GM21360 (cell line): ENCODE data around the gene KDELR3.
"Not testable (repeated sequence)": the region's sequence is repeated elsewhere in the genome, so short reads cannot be mapped to it uniquely, and the experiment has no call there.

Experiments
- ATAC-seq: cut with Tn5 transposase; IDR thresholded peaks from one replicate; pipeline ENCODE4 v1.9.1; 2021; ENCODE audit warnings: mild to moderate bottlenecking, moderate library complexity; ENCODE audit not compliant: unreplicated experiment

KDELR3 gene

DNA sequence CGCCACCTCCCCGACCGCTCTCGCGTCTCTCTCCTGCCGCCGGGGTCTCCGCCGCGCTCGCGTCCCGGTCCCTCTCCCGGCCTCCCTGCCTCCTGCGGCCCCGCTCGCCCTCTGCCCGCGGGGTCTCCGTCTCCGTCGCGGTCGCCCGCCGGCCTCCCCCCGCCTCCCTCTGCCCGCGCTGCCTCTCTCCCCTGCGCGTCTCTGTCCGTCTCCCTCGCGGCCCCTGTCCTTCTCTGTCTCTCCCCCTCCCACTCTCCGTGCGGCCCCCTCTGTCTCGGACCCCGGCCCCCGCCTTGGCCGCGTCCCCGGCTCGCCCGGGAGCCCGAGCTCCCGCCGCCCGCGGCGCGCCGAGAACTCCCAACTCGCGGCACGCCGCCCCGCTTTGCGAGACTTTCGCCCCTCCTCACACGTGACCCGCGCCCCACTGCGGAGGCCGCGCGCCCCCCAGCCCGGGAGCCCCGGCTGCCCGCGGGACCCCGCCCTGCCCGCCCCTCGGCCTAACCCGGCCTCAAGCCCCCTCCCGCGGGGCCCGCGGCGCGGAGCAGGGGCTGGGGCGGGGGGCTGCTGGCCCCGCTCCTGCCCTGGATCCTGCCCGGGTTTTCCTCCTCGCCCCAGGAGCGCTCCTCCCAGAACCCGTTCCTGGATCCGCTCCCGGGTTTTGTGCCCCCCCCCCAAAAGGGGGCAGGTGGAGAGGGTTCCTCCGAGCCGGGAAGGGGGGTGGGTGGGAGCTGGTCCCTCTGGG is 12.2 kb upstream of the KDELR3 start:
- no peak for ATAC-seq

DNA sequence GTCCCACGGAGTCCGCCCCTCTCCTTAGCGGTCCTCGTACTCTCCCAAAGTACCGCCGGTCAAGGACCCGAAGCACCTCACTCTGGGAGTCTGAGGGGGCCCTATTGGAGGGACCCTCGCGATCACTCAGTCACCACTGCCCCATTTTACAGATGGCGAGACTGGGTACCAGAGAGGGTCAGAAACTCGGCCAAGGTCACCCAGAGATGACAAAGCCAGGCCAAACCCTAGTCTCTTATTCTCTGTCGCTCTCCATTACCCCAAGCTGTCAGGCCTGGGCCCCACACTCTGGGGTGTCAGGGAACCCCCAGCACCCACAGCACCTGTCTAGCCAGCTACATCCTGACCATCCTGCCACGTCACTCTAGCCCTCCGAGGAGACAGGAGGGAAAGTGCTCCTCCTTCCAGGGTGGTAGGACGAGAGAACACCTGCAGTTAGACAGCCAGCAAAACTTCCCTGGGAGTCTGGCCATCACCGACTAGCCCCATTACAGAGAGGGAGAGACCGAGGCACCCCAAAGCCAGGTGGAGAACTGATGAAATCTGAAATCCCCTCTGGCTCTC is 11.5 kb upstream of the KDELR3 start:
- no peak for ATAC-seq

DNA sequence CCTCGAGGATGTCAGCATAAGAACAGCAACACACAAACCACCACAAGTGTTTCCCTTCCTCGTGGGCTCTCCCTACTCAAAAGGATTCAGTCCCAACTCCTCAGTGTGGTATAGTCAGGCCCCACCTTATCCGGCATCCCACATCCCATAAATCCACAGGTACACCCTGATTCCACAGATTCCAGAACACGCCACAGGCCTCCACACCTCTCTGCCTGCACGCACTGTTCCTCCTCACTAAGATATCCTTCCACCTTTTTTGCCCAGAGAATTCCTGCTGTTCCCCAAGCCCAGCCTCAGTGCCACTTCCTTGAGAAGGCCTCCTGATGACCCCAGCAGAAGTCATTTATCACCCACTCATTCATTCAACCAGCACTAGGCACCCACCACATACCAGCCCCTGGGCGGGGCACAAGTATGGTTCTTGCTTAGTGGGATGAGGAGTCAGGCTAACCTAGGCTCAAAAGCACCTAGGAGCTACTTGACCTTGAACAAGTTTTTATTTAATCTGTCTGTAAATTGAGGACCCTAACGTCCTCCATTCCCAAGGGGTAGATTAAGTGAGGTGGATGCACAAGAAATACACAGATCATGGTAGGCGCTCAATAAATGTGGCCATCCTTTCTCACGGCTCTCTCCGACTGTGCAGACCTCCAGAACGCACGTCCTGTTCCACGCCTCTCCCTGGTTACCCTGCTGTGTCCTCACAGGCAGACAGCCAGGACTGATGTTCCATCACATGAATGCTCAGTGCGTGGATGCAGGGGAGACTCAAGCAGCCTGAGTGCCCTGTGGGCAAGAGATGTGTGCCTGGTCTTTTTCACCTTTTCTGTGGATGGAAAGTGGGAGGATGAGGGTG is 10.8 kb upstream of the KDELR3 start:
- no peak for ATAC-seq

DNA sequence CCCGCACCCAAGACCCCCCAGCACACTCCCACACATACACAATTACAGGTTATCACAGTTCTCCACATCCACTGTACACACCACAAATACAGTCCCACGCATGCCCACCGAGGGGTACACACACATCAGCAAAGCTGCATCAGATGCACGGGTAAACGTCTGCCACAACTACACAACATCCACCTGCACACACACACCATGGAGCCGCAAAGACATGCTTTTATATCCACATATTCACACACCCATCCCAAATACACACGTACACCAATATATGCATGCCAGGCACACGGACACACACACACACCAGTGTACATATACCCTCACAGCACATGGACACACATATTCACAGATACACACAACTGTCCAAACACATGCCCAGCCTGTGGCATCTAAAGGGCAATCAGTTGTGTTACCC is 7.5 kb upstream of the KDELR3 start:
- ATAC-seq: no peak

DNA sequence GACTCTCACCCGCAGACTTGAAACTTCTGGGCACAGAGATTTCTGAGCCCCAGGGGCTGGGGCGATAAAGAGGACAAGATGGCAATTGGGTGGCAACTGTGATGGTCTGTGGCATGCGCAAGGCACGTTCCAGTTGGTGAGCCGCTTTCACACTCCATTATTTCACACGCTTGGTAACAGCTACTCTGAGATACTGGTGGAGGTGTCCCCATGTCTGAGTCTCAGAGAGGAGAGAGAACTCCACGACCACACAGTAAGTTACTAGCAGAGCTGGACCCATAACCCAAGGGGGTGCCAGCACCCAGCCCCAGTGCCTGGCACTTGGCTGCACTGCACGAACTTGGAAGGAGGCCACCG is 6.9 kb upstream of the KDELR3 start:
- no peak for ATAC-seq

- no peak for ATAC-seq
These were observed 6.3 kb upstream of the KDELR3 start for GRCh38 chr22:38461414-38462081.

GRCh38 chr22:38462960-38463784 is 4.7 kb upstream of the KDELR3 start:
- ATAC-seq: no peak

DNA sequence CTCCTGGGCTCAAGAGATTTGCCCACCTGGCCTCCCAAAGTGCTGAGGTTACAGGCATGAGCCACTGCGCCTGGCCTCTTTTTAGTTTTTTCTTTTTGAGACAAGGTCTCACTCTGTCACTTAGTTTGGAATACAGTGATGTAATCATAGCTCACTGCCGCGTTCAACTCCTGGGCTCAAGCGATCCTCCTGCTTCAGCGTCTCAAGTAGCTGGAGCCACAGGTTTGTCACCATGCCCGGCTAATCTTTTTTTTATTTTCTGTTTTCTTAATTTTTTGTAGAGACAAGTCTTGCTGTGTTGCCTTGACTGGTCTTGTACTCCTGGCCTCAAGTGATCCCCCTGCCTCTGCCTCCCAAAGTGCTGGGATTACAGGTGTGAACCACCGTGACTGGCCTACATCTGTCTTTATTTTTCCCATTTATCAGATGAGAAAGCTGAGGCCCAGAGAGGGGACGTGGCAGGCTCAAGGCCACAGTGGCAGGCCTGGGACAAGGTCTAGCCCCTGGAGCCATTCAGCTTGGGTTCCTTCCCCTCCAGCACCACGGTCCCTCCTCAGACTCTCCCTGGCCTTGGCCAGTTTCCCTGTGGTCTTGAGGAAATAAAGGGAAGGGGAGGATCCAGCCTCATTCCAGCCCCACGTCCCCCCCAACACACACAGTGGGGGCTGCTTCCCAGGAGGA is 2.8 kb upstream of the KDELR3 start:
- ATAC-seq: no peak

DNA sequence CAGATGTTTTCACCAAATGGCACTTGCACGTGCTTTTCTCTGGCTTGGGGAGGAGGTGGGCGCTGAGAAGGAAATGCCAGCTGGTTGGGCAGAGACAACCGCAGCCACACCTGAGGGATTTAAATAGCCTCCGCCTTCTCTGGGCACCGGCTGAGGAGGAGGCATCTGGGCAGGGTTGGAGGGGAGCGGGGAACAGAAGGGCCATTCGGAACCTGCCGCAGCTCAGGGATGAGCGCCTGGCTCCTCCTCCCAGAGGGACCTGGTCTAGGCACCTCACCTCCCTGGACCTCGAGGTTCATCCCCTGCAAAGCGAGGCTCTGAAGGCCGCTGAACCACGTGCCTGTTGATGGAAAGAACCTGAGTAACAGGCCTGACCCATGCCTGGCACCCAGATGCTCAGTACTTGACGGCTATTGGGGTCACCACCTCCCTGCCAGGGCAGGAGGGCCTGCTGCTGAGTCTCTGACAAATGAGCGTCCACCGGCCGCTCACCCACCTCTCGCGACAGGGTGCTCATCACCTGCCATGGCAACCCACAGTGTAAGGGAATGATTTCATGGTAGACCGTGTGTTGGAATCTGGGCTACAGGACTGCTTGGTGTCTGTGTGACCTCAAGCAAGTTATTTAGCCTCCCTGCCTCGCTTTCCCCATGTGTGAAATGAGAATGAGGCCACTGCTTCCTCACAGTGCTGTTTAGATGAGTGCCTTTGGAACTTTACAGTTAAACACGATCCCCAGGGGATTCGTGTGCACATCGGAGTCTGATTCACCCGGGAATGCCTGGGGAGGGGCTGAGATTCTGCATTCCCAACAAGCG is 2.0 kb upstream of the KDELR3 start:
- no peak for ATAC-seq

DNA sequence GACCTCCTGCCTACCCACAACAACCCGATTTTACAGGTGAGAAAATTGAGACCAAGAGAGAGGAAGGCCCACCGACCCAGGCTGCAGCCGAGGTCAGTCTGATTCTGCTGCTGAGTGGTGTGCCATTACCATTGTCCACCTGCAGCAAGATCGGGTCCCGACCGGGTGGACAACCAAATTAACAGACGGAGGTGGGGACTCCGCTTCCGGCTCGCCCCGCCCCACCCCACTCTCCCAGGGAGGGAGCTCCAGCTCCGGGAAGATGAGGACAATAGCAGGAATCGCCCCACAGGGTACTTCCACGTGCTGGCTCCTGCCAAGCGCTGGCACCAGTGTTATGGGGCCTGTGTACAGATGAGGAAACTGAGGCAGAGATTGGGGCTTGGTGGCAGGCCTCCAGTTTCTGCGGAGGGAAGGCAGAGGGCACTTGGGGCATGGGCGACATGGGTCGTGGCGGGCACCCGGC is 425 bp upstream of the KDELR3 start:
- ATAC-seq: no peak

DNA sequence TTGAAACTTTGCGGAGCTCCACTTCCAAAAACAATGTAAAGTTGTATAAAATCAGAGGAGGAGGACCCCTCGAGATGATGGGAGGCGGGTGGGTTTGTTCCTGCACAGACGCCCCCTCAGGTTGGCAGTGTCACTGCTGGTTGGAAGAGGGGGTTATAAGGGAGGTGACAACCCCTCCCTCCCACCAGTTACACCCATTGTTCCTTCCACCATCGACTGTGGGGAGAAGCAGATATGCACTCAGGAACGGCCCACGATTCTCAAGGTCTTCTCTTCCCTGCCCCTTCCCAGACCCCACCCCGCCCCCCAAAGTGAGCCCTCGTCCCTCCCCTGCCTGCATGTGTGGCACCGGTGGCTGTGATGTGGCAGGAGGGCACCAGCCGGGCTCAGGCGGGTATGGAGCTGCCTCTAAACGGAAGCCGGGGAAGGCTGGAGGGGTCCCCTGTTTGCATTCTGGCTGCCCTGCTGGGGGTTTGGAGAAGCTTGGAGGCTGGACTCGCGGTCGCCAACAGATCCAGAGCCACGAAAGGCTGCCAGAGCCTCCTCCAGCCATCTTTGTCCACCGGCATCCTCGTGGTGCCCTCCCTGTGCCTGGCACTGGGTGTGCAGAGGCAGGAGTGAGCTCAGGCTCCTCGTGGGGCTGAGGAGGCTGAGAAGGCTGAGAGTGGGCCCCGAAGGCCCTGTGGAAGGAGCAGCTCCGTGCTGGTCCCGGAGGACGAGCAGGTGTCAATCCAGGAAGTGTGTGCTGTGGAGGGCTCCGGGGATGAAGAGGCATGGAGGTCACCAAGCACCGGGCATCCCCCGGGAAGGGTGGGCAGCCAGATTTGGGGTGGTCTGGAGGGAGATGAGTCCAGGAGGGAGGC is 778 bp downstream of the KDELR3 start:
- no peak for ATAC-seq

DNA sequence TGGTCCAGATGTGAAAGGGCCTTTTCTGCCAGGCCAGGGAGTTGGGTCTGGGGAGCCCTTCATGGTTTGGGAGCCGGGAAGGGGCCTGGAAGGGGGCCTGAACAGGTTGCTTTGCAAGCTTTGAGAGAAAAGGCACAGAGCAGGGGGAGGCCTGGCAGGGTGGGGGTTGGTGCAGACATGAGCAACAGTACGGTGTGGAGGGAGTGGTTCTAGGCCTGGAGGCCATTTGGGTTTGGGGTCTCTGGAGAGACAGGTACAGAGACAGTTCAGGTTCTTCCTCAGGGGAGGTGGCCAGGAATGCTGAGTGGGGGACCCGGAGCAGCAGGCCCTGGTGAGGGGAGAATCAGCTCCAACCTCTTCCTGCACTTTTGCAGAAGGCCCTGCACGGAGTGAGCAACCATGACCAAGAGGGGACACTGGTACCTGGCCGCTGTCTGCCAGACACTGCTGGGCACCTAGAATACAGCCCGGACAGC is 1.4 kb downstream of the KDELR3 start:
- ATAC-seq: no peak

DNA sequence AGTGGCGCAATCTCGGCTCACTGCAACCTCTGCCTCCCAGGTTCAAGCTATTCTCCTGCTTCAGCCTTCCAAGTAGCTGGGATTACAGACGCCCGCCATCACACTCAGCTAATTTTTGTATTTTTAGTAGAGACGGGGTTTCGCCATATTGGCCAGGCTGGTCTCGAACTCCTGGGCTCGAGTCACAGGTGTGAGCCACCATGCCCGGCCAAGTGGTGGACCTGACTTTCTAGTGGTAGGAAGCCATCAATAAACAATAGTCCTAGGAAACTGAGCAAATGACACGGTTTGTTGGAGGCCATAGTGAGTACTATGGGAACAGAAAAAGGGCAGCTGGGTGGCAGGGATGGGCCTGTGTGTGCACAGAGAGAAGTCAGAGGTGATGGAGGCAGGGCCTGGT is 2.3 kb downstream of the KDELR3 start:
- ATAC-seq: not testable (repeated sequence)

GRCh38 chr22:38471237-38471636 is 3.3 kb downstream of the KDELR3 start:
- no peak for ATAC-seq

GRCh38 chr22:38474003-38474607 is 6.2 kb downstream of the KDELR3 start:
- no peak for ATAC-seq

DNA sequence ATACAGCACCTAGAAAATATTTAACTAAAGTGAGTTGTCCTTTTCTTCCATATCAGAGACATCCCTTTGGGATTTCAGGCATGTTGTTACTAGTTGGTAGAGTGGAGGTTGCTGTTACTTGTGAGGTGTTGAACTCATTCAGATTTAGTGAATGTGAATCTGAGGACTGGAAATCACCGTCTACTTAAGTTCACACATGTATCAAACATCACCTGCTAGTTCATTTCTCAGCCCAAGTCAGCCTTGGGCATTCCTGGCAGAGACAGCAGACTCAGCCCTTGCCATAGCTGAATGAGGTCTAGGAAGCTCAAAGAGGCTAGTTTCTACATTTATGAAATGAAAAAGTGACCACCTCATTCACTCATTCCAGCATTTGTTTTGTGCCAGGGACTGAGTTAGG is 9.7 kb downstream of the KDELR3 start:
- no peak for ATAC-seq

- no peak for ATAC-seq
These were observed 11.4 kb downstream of the KDELR3 start for GRCh38 chr22:38479096-38479837.
